OCI-LY3 (cell line): ENCODE results near the gene CELF5.

Experiments
- EZH2phosphoT487 ChIP-seq: fragments of 200-600 bp; shearing (Covaris generic); IDR thresholded peaks from 2 replicates; pipeline ENCODE4 v1.6.1; 2018; ENCODE audit warnings: antibody characterized with exemption, mixed run types, low read depth
- TF ChIP-seq, protein P1 (sequence below): fragments of 200-600, 300-600 bp; sonication (generic); IDR thresholded peaks from 2 replicates; pipeline ENCODE4 v1.5.1; 2014; ENCODE audit warnings: antibody characterized with exemption, low read length, low read depth

DNA sequence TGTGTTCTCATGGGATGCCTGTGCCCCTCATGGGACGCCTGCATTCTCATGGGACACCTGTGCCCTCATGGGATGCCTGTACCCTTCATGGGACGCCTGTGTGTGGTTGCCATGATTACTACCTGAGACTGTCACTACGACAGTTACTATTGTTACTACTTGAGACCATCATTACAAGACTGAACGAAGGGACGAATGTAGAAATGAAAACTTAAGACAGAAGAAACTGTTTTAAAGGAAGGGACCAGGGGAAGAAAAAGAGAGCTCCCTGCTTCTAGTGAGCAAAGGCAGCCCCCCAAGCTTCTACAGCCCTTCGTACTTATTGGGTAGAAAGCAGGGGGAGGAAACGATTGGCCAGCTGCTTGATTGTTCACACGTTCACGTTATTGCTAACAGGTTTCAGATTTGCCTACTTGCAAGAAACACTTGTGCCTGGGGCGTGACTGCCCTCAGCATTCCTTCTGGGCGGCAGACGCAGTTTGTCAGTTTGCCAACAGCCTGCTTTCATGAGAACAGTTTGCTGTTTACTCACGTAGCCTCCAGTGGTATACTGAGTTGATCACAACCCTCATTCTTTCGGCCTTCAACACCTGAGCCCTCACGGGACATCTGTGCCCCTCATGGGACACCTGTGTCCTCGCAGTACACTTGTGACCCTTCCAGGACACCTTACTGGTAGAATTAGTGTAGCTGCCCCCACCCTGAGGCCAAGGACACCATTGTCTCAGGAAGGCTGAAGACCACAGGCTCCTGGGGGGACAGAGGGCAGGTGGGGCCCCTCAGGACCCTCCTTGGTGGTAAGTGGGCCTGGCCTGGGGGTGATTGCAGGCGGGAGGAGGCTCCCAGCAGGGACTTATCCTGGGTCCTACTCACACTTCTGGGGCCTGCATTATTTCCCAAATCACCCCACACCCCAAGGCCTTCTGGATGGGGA lies 48.4 kb upstream of the CELF5 start:
- TF ChIP-seq, protein P1, sequence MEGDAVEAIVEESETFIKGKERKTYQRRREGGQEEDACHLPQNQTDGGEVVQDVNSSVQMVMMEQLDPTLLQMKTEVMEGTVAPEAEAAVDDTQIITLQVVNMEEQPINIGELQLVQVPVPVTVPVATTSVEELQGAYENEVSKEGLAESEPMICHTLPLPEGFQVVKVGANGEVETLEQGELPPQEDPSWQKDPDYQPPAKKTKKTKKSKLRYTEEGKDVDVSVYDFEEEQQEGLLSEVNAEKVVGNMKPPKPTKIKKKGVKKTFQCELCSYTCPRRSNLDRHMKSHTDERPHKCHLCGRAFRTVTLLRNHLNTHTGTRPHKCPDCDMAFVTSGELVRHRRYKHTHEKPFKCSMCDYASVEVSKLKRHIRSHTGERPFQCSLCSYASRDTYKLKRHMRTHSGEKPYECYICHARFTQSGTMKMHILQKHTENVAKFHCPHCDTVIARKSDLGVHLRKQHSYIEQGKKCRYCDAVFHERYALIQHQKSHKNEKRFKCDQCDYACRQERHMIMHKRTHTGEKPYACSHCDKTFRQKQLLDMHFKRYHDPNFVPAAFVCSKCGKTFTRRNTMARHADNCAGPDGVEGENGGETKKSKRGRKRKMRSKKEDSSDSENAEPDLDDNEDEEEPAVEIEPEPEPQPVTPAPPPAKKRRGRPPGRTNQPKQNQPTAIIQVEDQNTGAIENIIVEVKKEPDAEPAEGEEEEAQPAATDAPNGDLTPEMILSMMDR, result no peak
- TF ChIP-seq EZH2phosphoT487, result no peak
